ENCODE results near the gene PLSCR3.

Gene PLSCR3

DNA sequence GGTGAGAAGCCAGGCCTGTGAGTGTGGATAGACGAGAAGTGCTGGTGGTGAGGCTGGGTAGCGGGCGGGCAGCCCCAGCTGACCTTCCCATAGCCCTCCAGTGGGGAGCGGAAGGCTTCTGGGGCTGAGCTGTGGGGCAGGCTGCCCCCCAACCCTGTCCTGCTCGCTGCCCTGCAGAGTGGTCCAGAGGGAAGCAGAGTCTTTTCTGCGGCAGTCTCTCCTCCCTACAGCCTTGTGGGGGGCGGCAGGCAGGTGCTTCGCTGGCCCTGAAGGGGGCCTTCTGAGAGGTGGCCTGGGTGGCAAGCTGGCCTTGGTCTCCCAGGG, 17.1 kb upstream of the PLSCR3 start:
- Histone ChIP-seq H3K4me1 (ENCODE audit: control insufficient read depth in 1 of 2, insufficient read depth in 2 of 2, low read length in 2 of 2) (no peaks in the 10 kb centered on the region), H3K9me3 (ENCODE audit: control insufficient read depth in 1 of 2, low read length in 2 of 2) (no peaks in the 10 kb centered on the region), H3K27ac (ENCODE audit: low read length) (no peak overlapping the region), H3K27me3 (ENCODE audit: low read depth, low read length) (no peaks in the 10 kb centered on the region), H3K4me3 (ENCODE audit: low read depth in 1 of 2, low read length in 2 of 2) (no peak overlapping the region), H3K36me3 (ENCODE audit: control insufficient read depth in 1 of 2, insufficient read depth in 2 of 2, low read length in 2 of 2) (peaks cover 6 to 29% of the 10 kb centered on the region in 2 donors)

DNA sequence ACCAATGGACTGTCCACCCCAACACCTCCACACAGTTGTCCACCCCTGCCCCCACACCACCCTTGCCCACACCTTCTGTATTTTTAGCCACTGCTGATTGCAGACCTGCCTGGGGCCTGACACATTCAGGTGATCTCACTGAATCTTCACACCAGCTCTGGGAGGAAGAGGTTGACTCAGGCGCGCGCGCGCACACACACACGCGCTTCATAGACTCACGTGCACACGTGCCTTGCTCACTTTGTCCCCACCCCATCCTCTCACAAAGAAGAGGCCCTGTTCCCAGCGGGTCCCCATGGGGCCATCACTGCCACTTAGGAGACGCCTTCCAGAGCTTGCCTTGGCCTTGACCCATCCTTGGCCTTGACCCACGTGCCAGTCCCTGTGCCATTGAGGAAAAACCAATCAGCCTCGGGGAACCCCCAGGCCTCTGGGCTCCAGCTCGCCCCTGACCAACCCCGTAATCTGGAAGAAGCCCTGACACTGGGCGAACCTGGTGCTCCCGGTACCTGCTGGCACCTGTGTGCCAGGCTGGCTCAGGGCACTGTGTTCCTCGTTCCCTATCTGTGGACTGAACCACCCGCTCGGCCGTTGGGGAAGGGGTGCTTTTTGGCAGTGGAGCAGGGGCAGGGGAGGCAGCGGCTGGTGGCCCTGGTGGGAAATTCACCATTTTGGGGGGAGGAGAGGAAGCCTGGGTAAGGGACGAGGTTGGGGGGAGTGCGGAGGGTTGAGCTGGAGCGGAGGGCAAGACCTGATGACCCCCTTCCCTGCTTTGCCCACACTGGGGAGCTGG, 16.5 kb upstream of the PLSCR3 start:
- no peaks in the 10 kb centered on the region for H3K27me3 ChIP-seq (ENCODE audit: low read depth, low read length)
- H3K4me3 ChIP-seq (ENCODE audit: low read depth in 1 of 2, low read length in 2 of 2) = no peak overlapping the region
- peaks cover 0 to 5% of the 10 kb centered on the region in 2 donors for H3K4me1 ChIP-seq (ENCODE audit: control insufficient read depth in 1 of 2, insufficient read depth in 2 of 2, low read length in 2 of 2)
- H3K36me3 ChIP-seq (ENCODE audit: control insufficient read depth in 1 of 2, insufficient read depth in 2 of 2, low read length in 2 of 2) = peaks cover 6 to 28% of the 10 kb centered on the region in 2 donors
- H3K9me3 ChIP-seq (ENCODE audit: control insufficient read depth in 1 of 2, low read length in 2 of 2) = no peaks in the 10 kb centered on the region
- H3K27ac ChIP-seq (ENCODE audit: low read length) = no peak overlapping the region

DNA sequence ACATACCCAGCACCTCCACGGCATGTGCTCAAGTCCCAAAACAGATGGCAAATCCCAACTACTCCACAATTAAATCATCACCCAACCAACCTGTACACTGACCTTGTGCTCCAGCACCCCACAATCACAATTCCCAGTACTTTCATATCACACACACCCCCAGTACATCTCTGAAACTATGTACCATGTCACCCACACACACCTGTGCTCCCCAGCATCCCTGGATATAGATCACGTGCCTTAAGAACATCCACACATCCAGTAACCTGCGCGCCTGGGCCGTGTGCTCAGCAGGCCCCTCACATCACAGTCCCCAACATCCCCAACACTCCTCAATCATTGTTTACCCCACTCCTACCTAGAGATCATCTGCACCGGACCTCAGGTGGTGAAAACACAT, 15.4 kb upstream of the PLSCR3 start:
- H3K27ac ChIP-seq (ENCODE audit: low read length) = no peak overlapping the region
- no peaks in the 10 kb centered on the region for H3K27me3 ChIP-seq (ENCODE audit: low read depth, low read length)
- peaks cover 6 to 17% of the 10 kb centered on the region in 2 donors for H3K36me3 ChIP-seq (ENCODE audit: control insufficient read depth in 1 of 2, insufficient read depth in 2 of 2, low read length in 2 of 2)

DNA sequence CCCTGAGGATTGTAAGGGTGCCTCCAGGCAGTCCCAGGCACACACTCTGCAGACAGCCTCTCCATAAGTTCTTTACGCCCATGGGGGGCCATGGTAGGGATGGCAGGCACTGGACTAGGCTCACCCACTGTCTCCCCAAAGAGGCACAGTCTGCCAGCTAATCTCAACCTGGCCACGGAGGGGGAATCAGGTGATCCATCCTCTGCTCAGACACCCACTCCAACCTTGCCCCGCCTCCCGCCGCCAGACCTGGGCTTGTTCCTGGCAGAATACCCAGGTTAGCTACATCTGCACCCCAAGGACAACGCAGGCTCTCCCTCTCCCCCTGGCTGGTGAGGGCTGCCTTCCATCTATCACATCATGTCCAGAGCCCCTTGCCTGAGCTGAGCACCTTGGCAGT, 14.5 kb upstream of the PLSCR3 start:
- H3K27me3 ChIP-seq (ENCODE audit: low read depth, low read length) = no peaks in the 10 kb centered on the region
- no peak overlapping the region for H3K4me3 ChIP-seq (ENCODE audit: low read depth in 1 of 2, low read length in 2 of 2)
- H3K9me3 ChIP-seq (ENCODE audit: control insufficient read depth in 1 of 2, low read length in 2 of 2) = no peaks in the 10 kb centered on the region
- H3K27ac ChIP-seq (ENCODE audit: low read length) = no peak overlapping the region
- H3K4me1 ChIP-seq (ENCODE audit: control insufficient read depth in 1 of 2, insufficient read depth in 2 of 2, low read length in 2 of 2) = peaks cover 0 to 9% of the 10 kb centered on the region in 2 donors
- H3K36me3 ChIP-seq (ENCODE audit: control insufficient read depth in 1 of 2, insufficient read depth in 2 of 2, low read length in 2 of 2) = peaks cover 6 to 16% of the 10 kb centered on the region in 2 donors

More for the DNA sequence above, 15.4 kb upstream of the PLSCR3 start:
- H3K9me3 ChIP-seq (ENCODE audit: control insufficient read depth in 1 of 2, low read length in 2 of 2) = no peaks in the 10 kb centered on the region
- peaks cover 0 to 9% of the 10 kb centered on the region in 2 donors for H3K4me1 ChIP-seq (ENCODE audit: control insufficient read depth in 1 of 2, insufficient read depth in 2 of 2, low read length in 2 of 2)
- no peak overlapping the region for H3K4me3 ChIP-seq (ENCODE audit: low read depth in 1 of 2, low read length in 2 of 2)

DNA sequence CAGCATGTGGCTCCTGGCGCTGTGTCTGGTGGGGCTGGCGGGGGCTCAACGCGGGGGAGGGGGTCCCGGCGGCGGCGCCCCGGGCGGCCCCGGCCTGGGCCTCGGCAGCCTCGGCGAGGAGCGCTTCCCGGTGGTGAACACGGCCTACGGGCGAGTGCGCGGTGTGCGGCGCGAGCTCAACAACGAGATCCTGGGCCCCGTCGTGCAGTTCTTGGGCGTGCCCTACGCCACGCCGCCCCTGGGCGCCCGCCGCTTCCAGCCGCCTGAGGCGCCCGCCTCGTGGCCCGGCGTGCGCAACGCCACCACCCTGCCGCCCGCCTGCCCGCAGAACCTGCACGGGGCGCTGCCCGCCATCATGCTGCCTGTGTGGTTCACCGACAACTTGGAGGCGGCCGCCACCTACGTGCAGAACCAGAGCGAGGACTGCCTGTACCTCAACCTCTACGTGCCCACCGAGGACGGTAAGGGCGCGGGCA, 14.0 kb upstream of the PLSCR3 start:
- peaks cover 6 to 16% of the 10 kb centered on the region in 2 donors for H3K36me3 ChIP-seq (ENCODE audit: control insufficient read depth in 1 of 2, insufficient read depth in 2 of 2, low read length in 2 of 2)
- H3K4me3 ChIP-seq (ENCODE audit: low read depth in 1 of 2, low read length in 2 of 2) = no peak overlapping the region
- no peak overlapping the region for H3K27ac ChIP-seq (ENCODE audit: low read length)
- H3K27me3 ChIP-seq (ENCODE audit: low read depth, low read length) = no peaks in the 10 kb centered on the region
- H3K9me3 ChIP-seq (ENCODE audit: control insufficient read depth in 1 of 2, low read length in 2 of 2) = no peaks in the 10 kb centered on the region
- peaks cover 0 to 9% of the 10 kb centered on the region in 2 donors for H3K4me1 ChIP-seq (ENCODE audit: control insufficient read depth in 1 of 2, insufficient read depth in 2 of 2, low read length in 2 of 2)

DNA sequence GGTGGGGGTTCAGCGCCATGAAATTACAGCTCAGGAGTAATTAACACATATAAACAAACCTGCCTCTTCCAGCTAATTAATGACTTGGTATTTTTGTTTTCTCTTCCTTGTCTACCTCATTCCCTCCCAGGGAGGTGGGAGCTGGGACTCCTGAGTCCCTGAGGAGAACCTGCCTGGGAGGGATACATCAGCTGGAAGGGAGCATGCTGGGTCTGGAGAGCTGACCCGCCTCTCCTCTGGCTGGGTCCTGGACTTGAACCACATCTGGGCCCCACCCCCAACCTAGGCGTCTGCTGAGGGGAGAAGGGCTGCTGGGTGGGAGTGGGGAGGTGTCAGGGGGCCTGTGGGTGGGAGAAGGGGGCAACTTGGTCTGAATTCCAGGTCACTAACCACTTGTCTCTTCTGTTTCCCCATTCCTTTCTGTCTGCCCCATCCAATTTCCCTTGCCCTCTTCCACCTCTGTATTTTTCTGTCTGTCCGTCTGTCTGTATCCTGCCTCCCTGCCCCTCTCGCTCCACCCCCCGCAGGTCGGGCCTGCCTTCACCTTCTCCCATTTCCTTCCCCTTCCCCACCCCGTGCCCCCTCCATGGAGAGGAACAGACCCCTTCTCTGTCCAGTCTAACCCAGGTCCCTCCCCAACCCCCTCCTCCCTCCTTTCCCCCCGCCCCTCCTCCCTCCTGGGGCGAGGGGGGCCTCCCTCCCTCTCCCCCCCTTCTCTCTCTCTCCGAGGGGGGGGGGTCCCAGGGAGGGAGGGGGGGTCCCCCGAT, 13.3 kb upstream of the PLSCR3 start, which contains the start of gene NLGN2:
Gene NLGN2, plus strand, starts transcription at position 361 of the 767 bp plus-strand sequence. CDS start 411 bp downstream, outside the sequence.
- Histone ChIP-seq H3K4me1 (ENCODE audit: control insufficient read depth in 1 of 2, insufficient read depth in 2 of 2, low read length in 2 of 2) (peaks cover 6 to 15% of the 10 kb centered on the region in 2 donors), H3K36me3 (ENCODE audit: control insufficient read depth in 1 of 2, insufficient read depth in 2 of 2, low read length in 2 of 2) (peaks cover 6 to 16% of the 10 kb centered on the region in 2 donors), H3K9me3 (ENCODE audit: control insufficient read depth in 1 of 2, low read length in 2 of 2) (no peaks in the 10 kb centered on the region), H3K27me3 (ENCODE audit: low read depth, low read length) (no peaks in the 10 kb centered on the region), H3K4me3 (ENCODE audit: low read depth in 1 of 2, low read length in 2 of 2) (no peak within 1 kb of the TSS), H3K27ac (ENCODE audit: low read length) (no peak within 1 kb of the TSS)

DNA sequence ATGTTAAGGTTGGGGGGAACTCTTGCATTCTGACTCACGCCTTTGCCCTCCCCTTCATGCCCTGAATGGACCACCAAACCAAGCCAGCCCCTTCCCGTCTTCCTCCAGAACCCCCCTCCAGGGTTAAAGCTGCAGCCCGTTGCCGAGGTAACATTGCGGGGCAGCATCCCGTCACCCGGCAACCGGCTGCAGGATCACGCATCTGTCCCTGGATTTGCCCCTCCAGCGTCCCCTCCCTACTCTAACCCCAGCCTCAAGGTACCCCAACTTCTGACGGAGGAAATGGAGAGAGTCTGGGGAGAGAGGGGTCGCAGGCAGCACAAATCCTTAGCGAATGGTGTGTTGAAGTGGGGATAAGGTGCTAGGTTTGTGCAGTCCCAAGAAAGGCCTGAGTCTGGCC, 12.8 kb upstream of the PLSCR3 start:
- Histone ChIP-seq H3K36me3 (ENCODE audit: control insufficient read depth in 1 of 2, insufficient read depth in 2 of 2, low read length in 2 of 2) (peaks cover 6 to 16% of the 10 kb centered on the region in 2 donors), H3K9me3 (ENCODE audit: control insufficient read depth in 1 of 2, low read length in 2 of 2) (no peaks in the 10 kb centered on the region), H3K27me3 (ENCODE audit: low read depth, low read length) (no peaks in the 10 kb centered on the region), H3K4me1 (ENCODE audit: control insufficient read depth in 1 of 2, insufficient read depth in 2 of 2, low read length in 2 of 2) (peaks cover 7 to 16% of the 10 kb centered on the region in 2 donors), H3K27ac (ENCODE audit: low read length) (no peak overlapping the region), H3K4me3 (ENCODE audit: low read depth in 1 of 2, low read length in 2 of 2) (no peak overlapping the region)

DNA sequence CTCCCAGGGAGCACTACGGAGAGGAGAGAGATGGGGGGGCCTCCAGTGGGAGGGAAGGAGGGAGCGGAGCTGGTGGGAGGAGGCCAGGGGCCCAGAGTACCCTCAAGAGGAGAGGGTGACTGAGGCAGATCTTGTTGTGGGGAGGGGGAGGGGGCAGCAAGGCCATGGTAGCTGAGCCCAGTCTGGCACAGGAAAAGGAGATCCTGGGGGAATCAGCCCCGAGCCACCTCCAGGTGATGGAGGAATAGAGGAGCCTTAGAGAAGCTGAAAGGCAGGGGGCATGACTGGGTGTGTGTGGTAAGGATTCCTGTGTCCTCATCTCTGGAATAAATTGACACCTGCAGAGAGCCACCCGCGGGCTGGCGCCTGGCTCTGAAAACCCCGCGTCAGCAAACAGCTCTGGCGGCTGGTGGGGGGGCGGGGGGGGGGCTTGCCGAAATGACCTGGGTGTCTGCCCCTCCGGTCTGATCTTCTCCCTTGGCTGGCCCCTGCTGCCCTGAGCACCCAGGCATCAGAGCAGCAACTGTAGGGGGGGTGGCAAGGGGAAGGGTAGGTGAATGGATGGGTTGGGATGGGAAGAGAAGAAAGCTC, 12.0 kb upstream of the PLSCR3 start:
- H3K9me3 ChIP-seq (ENCODE audit: control insufficient read depth in 1 of 2, low read length in 2 of 2) = no peaks in the 10 kb centered on the region
- H3K4me1 ChIP-seq (ENCODE audit: control insufficient read depth in 1 of 2, insufficient read depth in 2 of 2, low read length in 2 of 2) = peaks cover 7 to 16% of the 10 kb centered on the region in 2 donors

DNA sequence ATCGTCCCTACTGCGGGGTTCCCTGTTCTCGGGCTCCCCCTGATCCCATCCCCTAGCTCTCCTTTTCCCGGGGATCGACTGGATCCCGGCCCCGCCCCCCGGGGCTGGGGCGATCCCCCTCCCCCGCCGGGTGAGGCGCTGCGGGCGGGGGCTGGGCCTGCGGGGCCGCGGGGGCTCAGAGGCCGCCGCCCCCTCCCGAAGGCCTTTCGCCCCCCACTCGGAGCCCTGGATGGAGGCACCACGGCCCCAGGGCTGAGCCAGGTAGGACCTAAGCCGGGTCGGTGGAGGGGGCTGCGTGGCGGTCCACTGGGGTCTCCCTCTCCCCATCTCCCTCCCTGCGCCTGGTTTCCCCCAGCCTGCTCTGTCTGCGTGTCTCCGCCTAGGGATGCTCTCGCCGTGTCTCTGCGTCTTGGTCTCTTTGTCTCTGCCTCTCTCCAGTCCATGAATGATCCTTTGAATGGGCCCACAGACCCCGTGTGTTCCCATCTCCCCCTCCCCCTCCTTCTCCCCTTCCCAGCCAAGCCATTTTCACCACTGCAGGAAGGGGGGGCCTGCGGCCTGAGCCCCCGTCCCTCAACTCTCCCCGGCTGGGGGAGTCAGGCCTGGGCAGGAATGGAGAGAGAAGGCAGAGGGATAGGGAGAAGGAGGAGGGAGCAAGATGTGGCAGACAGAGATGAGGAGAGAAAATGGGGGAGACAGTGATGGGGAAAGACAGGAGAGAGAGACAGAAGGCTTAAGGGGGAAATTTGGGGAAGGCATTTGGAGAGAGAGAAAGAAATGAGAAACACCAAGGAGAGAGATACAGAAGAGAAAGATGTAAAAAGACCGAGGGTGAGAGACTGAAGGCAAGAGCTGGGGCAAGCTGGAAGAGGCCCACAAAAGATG, 11.3 kb upstream of the PLSCR3 start:
- Histone ChIP-seq H3K4me3 (ENCODE audit: low read depth in 1 of 2, low read length in 2 of 2) (peak overlapping the region; percentile 62 to 64), H3K4me1 (ENCODE audit: control insufficient read depth in 1 of 2, insufficient read depth in 2 of 2, low read length in 2 of 2) (peaks cover 7 to 16% of the 10 kb centered on the region in 2 donors), H3K9me3 (ENCODE audit: control insufficient read depth in 1 of 2, low read length in 2 of 2) (no peaks in the 10 kb centered on the region), H3K27ac (ENCODE audit: low read length) (peak overlapping the region; percentile 49), H3K36me3 (ENCODE audit: control insufficient read depth in 1 of 2, insufficient read depth in 2 of 2, low read length in 2 of 2) (peaks cover 6 to 14% of the 10 kb centered on the region in 2 donors), H3K27me3 (ENCODE audit: low read depth, low read length) (no peaks in the 10 kb centered on the region)

More for the DNA sequence above, 12.0 kb upstream of the PLSCR3 start:
- Histone ChIP-seq H3K4me3 (ENCODE audit: low read depth in 1 of 2, low read length in 2 of 2) (peak overlapping the region in 1 of 2 donors; percentile 64), H3K36me3 (ENCODE audit: control insufficient read depth in 1 of 2, insufficient read depth in 2 of 2, low read length in 2 of 2) (peaks cover 6 to 16% of the 10 kb centered on the region in 2 donors), H3K27me3 (ENCODE audit: low read depth, low read length) (no peaks in the 10 kb centered on the region), H3K27ac (ENCODE audit: low read length) (no peak overlapping the region)

DNA sequence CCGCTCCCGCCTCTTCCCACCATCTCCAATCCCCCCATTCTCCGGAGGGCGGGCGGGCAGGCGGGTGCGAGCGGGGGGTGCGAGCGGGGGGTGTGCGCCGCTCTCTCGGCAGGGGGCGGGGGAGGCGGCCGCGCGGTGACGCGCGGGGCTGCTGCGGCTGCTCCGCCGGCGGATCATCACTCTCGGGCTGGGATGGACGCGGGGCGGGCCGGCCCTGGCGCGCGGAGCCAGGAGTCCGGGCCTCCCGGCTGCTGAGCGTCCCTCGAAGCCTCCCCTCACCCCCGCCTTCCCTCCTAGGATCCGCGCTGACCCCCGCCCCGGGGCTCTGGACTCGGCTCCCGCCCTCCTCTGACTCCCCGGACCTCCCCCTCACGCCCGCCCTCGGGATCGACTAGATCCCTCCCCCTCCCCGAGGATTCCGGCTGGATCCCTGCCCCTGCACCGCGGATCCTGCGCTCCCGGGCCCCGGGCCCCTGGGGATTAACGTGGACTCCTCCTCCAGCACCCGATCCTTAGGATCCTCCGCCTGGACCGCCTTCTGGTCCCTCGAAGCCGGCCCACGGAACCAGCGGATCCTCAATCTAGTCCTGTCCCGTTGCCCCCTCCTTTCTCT, 10.5 kb upstream of the PLSCR3 start:
- H3K36me3 ChIP-seq (ENCODE audit: control insufficient read depth in 1 of 2, insufficient read depth in 2 of 2, low read length in 2 of 2) = peaks cover 6 to 11% of the 10 kb centered on the region in 2 donors
- peaks cover 7 to 16% of the 10 kb centered on the region in 2 donors for H3K4me1 ChIP-seq (ENCODE audit: control insufficient read depth in 1 of 2, insufficient read depth in 2 of 2, low read length in 2 of 2)
- H3K9me3 ChIP-seq (ENCODE audit: control insufficient read depth in 1 of 2, low read length in 2 of 2) = no peaks in the 10 kb centered on the region
- H3K27me3 ChIP-seq (ENCODE audit: low read depth, low read length) = no peaks in the 10 kb centered on the region
- no peak overlapping the region for H3K27ac ChIP-seq (ENCODE audit: low read length)
- peak overlapping the region; percentile 62 to 64 for H3K4me3 ChIP-seq (ENCODE audit: low read depth in 1 of 2, low read length in 2 of 2)
